HG03442 (cell line): ENCODE measurements around the gene UGT1A10.

Experiments
- ATAC-seq: cut with Tn5 transposase; IDR thresholded peaks from one replicate; pipeline ENCODE4 v1.9.1; 2021; ENCODE audit warnings: mild to moderate bottlenecking, moderate library complexity; ENCODE audit not compliant: unreplicated experiment

UGT1A10 gene

DNA sequence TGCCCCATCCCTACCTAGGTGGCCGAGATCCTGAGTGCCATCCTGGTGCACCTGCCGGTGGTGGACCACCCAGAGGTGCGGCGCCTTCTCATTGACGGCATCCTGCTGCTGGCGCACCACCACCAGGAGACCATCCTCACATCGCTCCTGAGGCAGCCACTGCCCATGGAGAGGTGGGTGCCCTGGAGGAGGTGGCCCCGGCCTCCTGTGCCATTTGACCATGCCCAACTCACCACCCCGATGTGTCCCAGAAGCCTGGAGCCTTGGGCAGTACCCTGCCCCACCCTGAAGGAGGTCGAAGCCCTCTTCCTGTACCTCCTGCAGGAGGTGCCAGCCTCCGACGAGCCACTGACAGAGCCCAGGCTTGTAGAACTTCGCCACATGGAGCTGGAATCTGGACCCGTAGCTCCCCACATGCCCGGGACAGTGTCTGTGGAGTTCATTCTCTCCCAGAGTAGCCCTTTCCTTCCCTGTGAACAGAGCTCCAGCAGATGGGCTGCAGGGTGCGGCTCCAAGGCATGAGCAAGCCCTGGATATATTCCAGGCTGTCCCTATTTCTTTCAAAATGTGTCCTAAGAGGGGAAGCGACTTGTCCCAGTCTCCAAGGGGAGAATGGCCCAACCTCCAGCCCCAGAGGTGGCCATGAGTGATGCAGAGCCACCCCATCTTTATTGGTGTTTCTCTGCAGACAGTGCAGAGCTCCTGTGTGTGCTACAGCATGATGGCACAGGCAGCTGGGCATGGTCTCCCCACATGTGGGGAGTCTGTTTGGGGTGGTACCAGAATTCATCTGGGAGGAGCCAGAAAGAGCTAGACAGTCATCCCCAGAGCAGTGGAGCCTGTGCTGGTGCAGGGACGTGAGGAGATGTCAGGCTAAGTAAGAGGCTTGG is 183.9 kb downstream of the UGT1A10 start:
- ATAC-seq = no peak

DNA sequence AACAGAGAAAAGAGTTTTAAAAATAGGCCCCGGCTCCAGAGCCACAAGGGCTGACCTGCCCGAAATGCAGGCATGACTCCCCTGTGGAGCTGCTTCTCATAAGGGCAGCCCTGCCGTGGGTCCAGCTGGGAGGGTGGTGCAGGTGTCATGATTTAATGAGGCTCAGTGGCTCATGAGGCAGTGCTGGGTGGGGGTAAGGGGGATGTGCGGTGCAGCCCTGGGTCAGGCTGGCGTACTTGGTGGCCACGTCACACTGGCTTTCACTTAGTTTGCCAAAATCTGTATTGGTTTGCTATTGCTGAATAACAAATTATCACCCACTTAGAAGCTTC is 184.5 kb downstream of the UGT1A10 start:
- ATAC-seq = no peak

DNA sequence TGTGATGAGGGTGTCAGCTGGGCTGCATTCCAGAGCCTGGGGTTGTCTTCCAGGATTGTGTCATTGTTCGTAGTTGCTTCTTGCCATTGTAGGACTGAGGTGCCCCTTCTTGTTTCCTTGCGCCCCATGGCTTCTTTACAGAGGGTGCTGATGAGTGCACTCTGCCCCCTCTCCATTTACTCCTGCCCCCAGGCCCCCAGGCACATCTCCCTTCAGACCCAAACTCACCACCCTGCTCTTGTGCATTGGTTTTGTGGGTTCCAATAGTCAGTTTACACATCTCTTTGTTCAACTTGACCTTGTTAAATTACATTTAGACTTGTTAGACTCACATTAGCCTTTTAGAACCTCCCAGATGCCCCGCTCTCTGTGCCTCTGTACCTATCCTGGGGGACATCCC is 184.9 kb downstream of the UGT1A10 start:
- ATAC-seq = no peak

DNA sequence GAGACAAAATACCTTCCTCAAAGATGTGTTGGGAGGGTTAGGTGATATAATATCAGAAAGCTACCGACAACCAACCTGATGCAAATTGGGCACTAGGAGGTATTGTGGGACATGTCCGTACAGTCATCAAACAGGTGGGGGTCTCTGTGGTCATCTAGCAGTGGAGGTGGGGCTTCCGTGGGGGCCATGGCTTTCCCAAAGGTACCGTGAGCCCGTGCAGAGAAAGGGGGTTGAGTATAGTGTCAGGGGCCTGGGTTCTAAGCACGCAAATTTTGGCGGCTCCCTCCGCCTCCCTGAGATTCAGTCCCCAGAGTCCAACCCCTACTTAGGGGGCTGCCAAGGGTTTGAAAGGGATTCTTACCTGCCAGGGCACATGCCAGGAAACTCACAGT is 185.5 kb downstream of the UGT1A10 start:
- ATAC-seq = no peak

DNA sequence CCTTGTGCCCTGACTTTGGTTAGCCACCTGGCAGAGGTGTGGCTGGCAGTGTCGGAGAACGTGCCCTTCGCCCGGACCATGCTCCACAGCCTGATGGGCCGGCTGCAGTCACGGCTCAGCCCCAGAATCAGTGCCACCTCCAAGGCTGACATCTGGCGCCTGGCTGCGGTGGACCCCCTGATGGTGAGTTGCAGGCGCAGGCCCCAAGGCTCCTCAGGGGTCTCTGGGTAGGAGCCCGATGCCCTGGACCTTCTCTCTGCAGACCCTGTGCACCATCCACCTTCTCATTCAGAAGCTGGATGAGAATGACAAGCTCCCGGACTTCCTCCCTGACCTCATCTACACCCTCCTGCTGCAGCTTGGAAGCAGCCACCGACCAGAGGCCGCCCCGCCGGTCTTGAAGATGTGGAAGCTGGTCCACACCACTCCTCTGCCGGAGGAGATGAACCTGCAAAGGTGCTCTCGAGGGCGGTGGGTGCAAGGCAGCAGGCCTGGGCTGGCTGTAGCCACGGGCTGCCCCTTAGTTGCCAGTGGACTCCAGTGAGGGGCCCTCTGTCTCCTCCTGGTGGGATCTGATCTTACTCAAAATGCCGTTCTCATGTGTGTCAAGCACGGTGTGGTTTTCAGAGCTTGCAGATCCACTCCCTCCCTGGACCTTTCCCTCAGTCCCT is 186.0 kb downstream of the UGT1A10 start:
- ATAC-seq = no peak
